GM06990 (cell line): ENCODE data around the gene E2F8.
"Not testable (repeated sequence)": the region's sequence is repeated elsewhere in the genome, so short reads cannot be mapped to it uniquely, and the experiment has no call there.

Source experiments
- DNase-seq: peaks from one replicate; pipeline ENCODE4 v3.0.0-alpha.2; 2011; ENCODE audit not compliant: insufficient read length; ENCODE audit errors: extremely low read depth
- H3K27me3 ChIP-seq: replicated peaks from 2 replicates; pipeline ENCODE4 v1.6.0; 2011; ENCODE audit warnings: low read length; ENCODE audit not compliant: control insufficient read depth, insufficient read depth
- H3K36me3 ChIP-seq: 2 replicates; pipeline ENCODE4 v1.5.1; 2011; ENCODE audit warnings: low read length; ENCODE audit not compliant: control insufficient read depth, insufficient read depth
- H3K4me3 ChIP-seq: replicated peaks from 2 replicates; pipeline ENCODE4 v1.5.1; 2011; ENCODE audit warnings: low read depth, mild to moderate bottlenecking, control low read depth, low read length
- CTCF ChIP-seq: IDR thresholded peaks from 2 replicates; pipeline ENCODE4 v1.5.1; 2011; ENCODE audit warnings: low read length, control low read depth, mild to moderate bottlenecking, inconsistent platforms; ENCODE audit not compliant: insufficient read depth, poor library complexity, severe bottlenecking

Gene E2F8

DNA sequence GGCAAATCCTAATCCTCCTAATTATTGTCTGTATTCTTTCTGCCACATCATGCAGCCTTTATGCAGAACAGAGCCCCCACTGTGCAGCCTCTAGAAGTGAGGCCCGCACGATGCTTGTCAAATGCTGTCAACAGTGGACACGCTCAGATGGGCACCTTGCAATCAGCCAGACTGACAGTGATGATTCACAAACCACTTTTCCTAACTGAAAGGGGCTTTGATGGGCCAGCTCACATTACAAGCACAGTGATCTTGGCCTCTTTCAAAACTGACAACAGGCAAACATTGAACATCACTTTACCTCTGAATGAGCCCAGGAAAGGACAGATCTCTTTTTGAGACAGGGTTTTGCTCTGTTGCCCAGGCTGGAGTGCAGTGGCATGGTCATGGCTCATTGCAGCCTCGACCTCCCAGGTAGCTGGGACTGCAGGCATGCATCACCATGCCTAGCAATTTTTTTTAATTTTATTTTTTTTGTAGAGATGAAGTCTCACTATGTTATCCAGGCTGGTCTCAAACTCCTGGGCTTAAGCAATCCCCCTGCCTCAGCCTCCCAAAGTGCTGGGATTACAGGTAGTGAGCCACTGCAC, 18.0 kb upstream of the E2F8 start:
- no peaks in the 10 kb centered on the region for H3K36me3 ChIP-seq

DNA sequence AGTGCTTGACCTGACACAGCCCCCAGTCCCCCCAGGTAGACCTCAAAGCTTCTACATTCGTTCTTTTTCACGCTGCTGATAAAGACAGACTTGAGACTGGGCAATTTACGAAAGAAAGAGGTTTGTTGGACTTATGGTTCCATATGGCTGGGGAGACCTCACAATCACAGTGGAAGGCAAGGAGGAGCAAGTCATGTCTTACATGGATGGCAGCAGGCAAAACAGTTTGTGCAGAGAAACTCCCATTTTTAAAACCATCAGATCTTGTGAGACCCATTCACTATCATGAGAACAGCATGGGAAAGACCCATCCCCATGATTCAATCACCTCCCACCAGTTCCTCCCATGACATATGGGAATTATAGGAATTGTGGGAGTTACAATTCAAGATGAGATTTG, 13.7 kb upstream of the E2F8 start:
- H3K36me3 ChIP-seq, DNase-seq, H3K4me3 ChIP-seq: not testable (repeated sequence)

More for the DNA sequence above, 18.0 kb upstream of the E2F8 start:
- H3K27me3 ChIP-seq = no peaks in the 10 kb centered on the region
- DNase-seq = no peak
- no peak overlapping the region for H3K4me3 ChIP-seq
- no peak for TF ChIP-seq CTCF

GRCh38 chr11:19253817-19254216, 13.1 kb upstream of the E2F8 start:
- Histone ChIP-seq H3K4me3 (no peak overlapping the region), H3K27me3 (no peaks in the 10 kb centered on the region; the same call in 1 of the 2 replicates), H3K36me3 (no peaks in the 10 kb centered on the region)
- DNase-seq = no peak
- TF ChIP-seq CTCF = no peak

More for the DNA sequence above, 13.7 kb upstream of the E2F8 start:
- H3K27me3 ChIP-seq = not testable (repeated sequence)

GRCh38 chr11:19253153-19253745, 12.5 kb upstream of the E2F8 start:
- no peak overlapping the region for H3K4me3 ChIP-seq
- TF ChIP-seq CTCF = no peak
- DNase-seq = no peak
- H3K27me3 ChIP-seq = no peaks in the 10 kb centered on the region; the same call in 1 of the 2 replicates
- H3K36me3 ChIP-seq = no peaks in the 10 kb centered on the region

DNA sequence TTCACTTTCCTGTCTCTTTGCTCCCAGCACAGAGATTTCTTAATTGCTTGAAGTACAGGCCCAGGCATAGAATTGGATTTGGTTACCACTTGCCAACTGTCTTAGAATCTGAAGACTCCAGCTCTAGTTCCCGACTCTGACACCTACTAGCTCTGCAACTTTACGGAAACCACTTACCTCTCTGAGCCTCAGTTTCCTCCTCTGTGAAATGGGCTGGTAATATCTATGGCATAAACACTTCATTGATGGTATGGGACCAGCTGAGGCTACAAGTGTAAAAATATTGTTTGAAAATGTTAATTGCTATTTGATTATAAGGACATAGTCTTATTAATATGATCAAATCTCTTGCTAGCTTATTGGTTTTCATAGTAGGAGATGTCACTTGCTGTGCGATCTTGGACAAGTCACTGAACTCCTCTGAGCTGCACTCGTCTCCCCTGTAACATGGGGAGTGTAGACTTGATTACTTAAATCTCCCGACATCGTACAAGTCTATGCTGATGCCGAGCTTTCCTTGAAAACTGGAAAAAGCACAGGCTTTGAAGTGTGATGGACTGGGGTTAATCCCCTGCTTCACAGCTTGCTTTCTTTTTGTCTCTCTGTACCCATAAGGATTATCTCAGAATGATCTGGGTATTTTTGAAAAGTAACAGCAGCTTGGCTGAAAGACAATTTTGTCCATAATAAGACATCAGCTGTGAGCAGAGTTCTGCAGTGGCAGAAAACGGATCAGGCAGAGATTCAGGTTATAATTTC, 11.8 kb upstream of the E2F8 start:
- TF ChIP-seq CTCF = no peak
- H3K27me3 ChIP-seq = no peaks in the 10 kb centered on the region; the same call in 1 of the 2 replicates
- DNase-seq = no peak

GRCh38 chr11:19251577-19251976, 10.8 kb upstream of the E2F8 start:
- no peak for DNase-seq
- TF ChIP-seq CTCF = no peak
- Histone ChIP-seq H3K4me3 (no peak overlapping the region), H3K36me3 (no peaks in the 10 kb centered on the region), H3K27me3 (no peaks in the 10 kb centered on the region; the same call in 1 of the 2 replicates)

More for the DNA sequence above, 11.8 kb upstream of the E2F8 start:
- H3K4me3 ChIP-seq = no peak overlapping the region
- H3K36me3 ChIP-seq = no peaks in the 10 kb centered on the region
